Measurements from ENCODE around the gene VPS13C.

Gene VPS13C

GRCh38 chr15:62069551-62069950 lies 9.3 kb upstream of the VPS13C start:
- no peak overlapping the region for H3K4me3 ChIP-seq (ENCODE audit: low read depth in 1 of 2, low read length in 1 of 2)
- H3K4me1 ChIP-seq (ENCODE audit: control insufficient read depth in 1 of 2, insufficient read depth in 1 of 2, low read depth in 1 of 2, low read length in 1 of 2), result peaks cover 24% of the 10 kb centered on the region in 2 experiments
- TF ChIP-seq CTCF (IDR thresholded peaks at IDR 0.05), result no peak
- no peaks in the 10 kb centered on the region for H3K9me3 ChIP-seq
- H3K27ac ChIP-seq, result no peak overlapping the region
- no peaks in the 10 kb centered on the region for H3K36me3 ChIP-seq
- peaks cover 81% of the 10 kb centered on the region for H3K27me3 ChIP-seq

- Histone ChIP-seq H3K36me3 (no peaks in the 10 kb centered on the region), H3K9me3 (no peaks in the 10 kb centered on the region), H3K27ac (no peak overlapping the region), H3K27me3 (peaks cover 81% of the 10 kb centered on the region), H3K4me1 (ENCODE audit: control insufficient read depth in 1 of 2, insufficient read depth in 1 of 2, low read depth in 1 of 2, low read length in 1 of 2) (peaks cover 24% of the 10 kb centered on the region in 2 experiments), H3K4me3 (ENCODE audit: low read depth in 1 of 2, low read length in 1 of 2) (peak overlapping the region; percentile 62 to 66)
- TF ChIP-seq CTCF (IDR thresholded peaks at IDR 0.05), result no peak
Observed at GRCh38 chr15:62068810-62069167, 8.5 kb upstream of the VPS13C start.

GRCh38 chr15:62068071-62068809 lies 8.0 kb upstream of the VPS13C start:
- H3K27me3 ChIP-seq, result peaks cover 81% of the 10 kb centered on the region
- no peaks in the 10 kb centered on the region for H3K36me3 ChIP-seq
- peak overlapping the region; percentile 28 for H3K27ac ChIP-seq
- peaks cover 24% of the 10 kb centered on the region in 2 experiments for H3K4me1 ChIP-seq (ENCODE audit: control insufficient read depth in 1 of 2, insufficient read depth in 1 of 2, low read depth in 1 of 2, low read length in 1 of 2)
- no peaks in the 10 kb centered on the region for H3K9me3 ChIP-seq
- TF ChIP-seq CTCF (IDR thresholded peaks at IDR 0.05), result peak; percentile 6
- H3K4me3 ChIP-seq (ENCODE audit: low read depth in 1 of 2, low read length in 1 of 2), result peak overlapping the region; percentile 62 to 66

GRCh38 chr15:62067448-62068044 lies 7.3 kb upstream of the VPS13C start:
- peaks cover 88% of the 10 kb centered on the region for H3K27me3 ChIP-seq
- peaks cover 24% of the 10 kb centered on the region in 2 experiments for H3K4me1 ChIP-seq (ENCODE audit: control insufficient read depth in 1 of 2, insufficient read depth in 1 of 2, low read depth in 1 of 2, low read length in 1 of 2)
- H3K27ac ChIP-seq, result no peak overlapping the region
- no peaks in the 10 kb centered on the region for H3K36me3 ChIP-seq
- H3K9me3 ChIP-seq, result no peaks in the 10 kb centered on the region
- TF ChIP-seq CTCF (IDR thresholded peaks at IDR 0.05), result no peak
- peak overlapping the region; percentile 59 to 66 for H3K4me3 ChIP-seq (ENCODE audit: low read depth in 1 of 2, low read length in 1 of 2)

- TF ChIP-seq CTCF (IDR thresholded peaks at IDR 0.05), result no peak
- peaks cover 24% of the 10 kb centered on the region in 2 experiments for H3K4me1 ChIP-seq (ENCODE audit: control insufficient read depth in 1 of 2, insufficient read depth in 1 of 2, low read depth in 1 of 2, low read length in 1 of 2)
- H3K27ac ChIP-seq, result no peak within 1 kb of the TSS
- H3K27me3 ChIP-seq, result peaks cover 95% of the 10 kb centered on the region
- no peaks in the 10 kb centered on the region for H3K9me3 ChIP-seq
- no peaks in the 10 kb centered on the region for H3K36me3 ChIP-seq
- peak within 1 kb of the TSS; percentile 59 to 66 for H3K4me3 ChIP-seq (ENCODE audit: low read depth in 1 of 2, low read length in 1 of 2)
Observed at GRCh38 chr15:62066663-62067447, 6.6 kb upstream of the VPS13C start, which contains the start of gene C2CD4A. C2CD4A (plus strand) TSS chr15:62066977; CDS start chr15:62067614, 637 bp downstream.
